ENCODE results near the gene RHD. TPM values are rescaled to one million over a fixed set of nuclear protein-coding genes. Genes with fewer than 3 reads are reported as not detected.
"Not testable (repeated sequence)": the region's sequence is repeated elsewhere in the genome, so short reads cannot be mapped to it uniquely, and the experiment has no call there.

Gene RHD
- total RNA-seq, result not detected

GRCh38 chr1:25272238-25272637 is at the start of gene RHD:
Gene RHD (plus strand): TSS chr1:25272509. CDS start chr1:25272548, 39 bp downstream.
- H3K36me3 ChIP-seq; H3K27me3 ChIP-seq (replicated peaks; ENCODE audit: insufficient read depth); H3K27ac ChIP-seq; DNase-seq (ENCODE audit: low spot score); H3K9me3 ChIP-seq; H3K4me1 ChIP-seq (replicated peaks); H3K4me3 ChIP-seq; intact Hi-C loops (cut with DNase I): not testable (repeated sequence)
- WGBS, result 91% methylated on average over 8 of the region's 8 CpGs

DNA sequence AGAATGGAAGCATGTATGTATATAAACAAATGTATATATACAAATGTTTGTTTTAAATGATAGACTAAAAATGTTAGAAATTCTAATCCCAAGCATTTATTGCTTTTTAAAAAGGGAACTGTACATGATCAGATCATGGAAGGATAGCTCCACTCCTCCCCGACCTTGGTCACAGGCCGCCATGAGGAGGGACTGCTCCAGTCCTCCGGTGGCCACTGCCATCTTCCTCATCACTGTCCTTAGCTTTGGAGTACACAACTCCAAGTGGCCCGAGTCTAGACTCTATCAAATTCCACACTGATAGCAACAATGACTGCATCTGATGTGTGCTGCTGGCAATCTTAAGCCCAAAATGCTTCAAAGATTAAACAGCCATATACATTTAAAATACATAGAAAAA is 49.7 kb upstream of the RHD start:
- 92% methylated on average over 4 of the region's 4 CpGs for WGBS

GRCh38 chr1:25223471-25223870 is 48.8 kb upstream of the RHD start:
- H3K4me3 ChIP-seq, result no peak overlapping the region
- no peak for TF ChIP-seq POLR2AphosphoS5 (IDR thresholded peaks at IDR 0.05)
- no peaks in the 10 kb centered on the region for H3K4me1 ChIP-seq (replicated peaks)
- H3K36me3 ChIP-seq, result peaks cover 15 to 28% of the 10 kb centered on the region in 2 donors
- 78% methylated on average over 3 of the region's 3 CpGs for WGBS
- H3K9me3 ChIP-seq, result no peaks in the 10 kb centered on the region
- no peak overlapping the region for H3K27ac ChIP-seq
- intact Hi-C loops (cut with DNase I), result no loop called here
- H3K27me3 ChIP-seq (replicated peaks; ENCODE audit: insufficient read depth), result no peaks in the 10 kb centered on the region
- DNase-seq (ENCODE audit: low spot score), result no peak

More for the DNA sequence above, 49.7 kb upstream of the RHD start:
- Histone ChIP-seq H3K9me3 (no peaks in the 10 kb centered on the region), H3K36me3 (peaks cover 12 to 28% of the 10 kb centered on the region in 2 donors), H3K27me3 (replicated peaks; ENCODE audit: insufficient read depth) (no peaks in the 10 kb centered on the region), H3K27ac (no peak overlapping the region), H3K4me1 (replicated peaks) (no peaks in the 10 kb centered on the region), H3K4me3 (no peak overlapping the region)
- intact Hi-C loops (cut with DNase I), result no loop called here
- no peak for DNase-seq (ENCODE audit: low spot score)
- no peak for TF ChIP-seq CTCF (IDR thresholded peaks at IDR 0.05)
- TF ChIP-seq POLR2AphosphoS5 (IDR thresholded peaks at IDR 0.05), result no peak
- TF ChIP-seq POLR2A (IDR thresholded peaks at IDR 0.05), result no peak

- Histone ChIP-seq H3K4me3 (peak within 1 kb of the TSS; percentile 62 to 70), H3K4me1 (replicated peaks) (peaks cover 6% of the 10 kb centered on the region), H3K27me3 (replicated peaks; ENCODE audit: insufficient read depth) (no peaks in the 10 kb centered on the region), H3K27ac (peak within 1 kb of the TSS; percentile 86), H3K36me3 (peaks cover 0 to 9% of the 10 kb centered on the region in 2 donors), H3K9me3 (no peaks in the 10 kb centered on the region)
- DNase-seq (ENCODE audit: low spot score), result peak; percentile 86
- TF ChIP-seq CTCF (IDR thresholded peaks at IDR 0.05) (peak in 1 of 4 experiments; percentile 9), POLR2A (IDR thresholded peaks at IDR 0.05) (peak; percentile 18), POLR2AphosphoS5 (IDR thresholded peaks at IDR 0.05) (peak; percentile 96)
- intact Hi-C loops (cut with DNase I), result no loop called here
- under 1% methylated on average over 54 of the region's 54 CpGs for WGBS
These were observed 40.1 kb upstream of the RHD start, which contains the start of gene SYF2 for GRCh38 chr1:25232027-25232865. Gene SYF2 (minus strand): TSS chr1:25232502. CDS start chr1:25232467, 35 bp downstream.

DNA sequence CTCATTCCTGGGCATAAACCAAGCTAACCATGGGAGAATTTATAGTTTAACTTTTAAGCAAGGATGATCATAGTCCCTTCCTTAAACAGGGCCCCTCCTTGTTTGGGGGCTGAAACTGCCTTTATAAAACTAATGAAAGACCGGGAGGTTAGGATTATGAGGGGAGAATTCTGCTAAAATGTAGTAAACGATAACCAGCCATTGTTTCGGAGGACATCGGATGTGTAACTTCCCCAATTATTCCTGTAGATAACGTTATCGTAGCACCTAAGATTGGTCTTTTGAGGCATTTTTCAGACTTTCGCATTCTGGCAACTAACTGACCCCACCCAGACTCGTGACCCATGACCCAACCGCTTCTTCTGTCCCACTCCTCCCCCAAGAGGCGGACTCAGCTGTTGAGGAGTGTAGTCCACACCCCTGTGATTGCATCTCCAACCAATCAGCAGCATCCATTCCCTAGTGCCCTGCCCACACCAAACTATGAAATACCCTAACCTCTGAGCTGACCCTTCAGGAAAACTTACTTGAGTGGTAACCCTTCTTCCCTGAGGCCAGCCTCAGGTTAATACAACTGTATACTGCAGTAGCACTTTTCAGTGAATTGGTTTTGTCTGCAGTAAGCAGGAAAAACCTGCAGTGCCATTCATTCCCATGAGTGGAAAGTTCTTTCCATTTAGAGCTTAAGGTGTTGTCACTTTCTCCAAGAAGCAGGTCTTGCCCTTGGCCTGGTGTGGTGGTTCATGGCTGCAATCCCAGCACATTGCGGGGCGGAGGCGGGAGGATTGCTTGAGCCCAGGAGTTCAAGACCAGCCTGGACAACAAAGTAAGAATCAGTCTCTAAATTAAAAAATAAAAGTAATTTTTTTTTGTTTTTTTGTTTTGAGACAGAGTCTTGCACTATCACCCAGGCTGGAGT is 39.2 kb upstream of the RHD start:
- Histone ChIP-seq H3K36me3 (peaks cover 0 to 7% of the 10 kb centered on the region in 2 donors), H3K4me1 (replicated peaks) (peaks cover 6% of the 10 kb centered on the region), H3K27ac (peak overlapping the region; percentile 86), H3K9me3 (no peaks in the 10 kb centered on the region), H3K27me3 (replicated peaks; ENCODE audit: insufficient read depth) (no peaks in the 10 kb centered on the region), H3K4me3 (peak overlapping the region; percentile 62 to 70)
- peak; percentile 53 for DNase-seq (ENCODE audit: low spot score)
- TF ChIP-seq CTCF (IDR thresholded peaks at IDR 0.05) (no peak), POLR2A (IDR thresholded peaks at IDR 0.05) (peak; percentile 14), POLR2AphosphoS5 (IDR thresholded peaks at IDR 0.05) (no peak)
- intact Hi-C loops (cut with DNase I), result no loop called here
- 23% methylated on average over 13 of the region's 13 CpGs for WGBS

DNA sequence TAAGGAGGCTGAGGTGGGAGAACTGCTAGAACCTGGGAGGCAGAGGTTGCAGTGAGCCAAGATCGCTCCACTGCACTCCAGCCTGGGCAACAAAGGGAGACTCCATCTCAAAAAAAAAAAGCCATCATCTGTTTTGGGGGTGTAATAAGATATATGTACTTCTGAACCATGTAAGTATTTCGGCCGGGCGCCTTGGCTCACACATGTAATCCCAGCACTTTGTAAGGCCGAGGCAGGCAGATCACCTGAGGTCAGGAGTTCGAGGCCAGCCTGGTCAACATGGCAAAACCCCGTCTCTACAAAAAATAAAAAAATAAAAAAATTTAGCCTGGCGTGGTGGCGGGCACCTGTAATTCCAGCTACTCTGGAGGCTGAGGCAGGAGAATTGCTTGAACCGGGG is 36.9 kb upstream of the RHD start:
- H3K36me3 ChIP-seq; H3K9me3 ChIP-seq; H3K27ac ChIP-seq; DNase-seq (ENCODE audit: low spot score); intact Hi-C loops (cut with DNase I); H3K27me3 ChIP-seq (replicated peaks; ENCODE audit: insufficient read depth); H3K4me3 ChIP-seq: not testable (repeated sequence)
- 95% methylated on average over 10 of the region's 10 CpGs for WGBS
- peaks cover 14% of the 10 kb centered on the region for H3K4me1 ChIP-seq (replicated peaks)

DNA sequence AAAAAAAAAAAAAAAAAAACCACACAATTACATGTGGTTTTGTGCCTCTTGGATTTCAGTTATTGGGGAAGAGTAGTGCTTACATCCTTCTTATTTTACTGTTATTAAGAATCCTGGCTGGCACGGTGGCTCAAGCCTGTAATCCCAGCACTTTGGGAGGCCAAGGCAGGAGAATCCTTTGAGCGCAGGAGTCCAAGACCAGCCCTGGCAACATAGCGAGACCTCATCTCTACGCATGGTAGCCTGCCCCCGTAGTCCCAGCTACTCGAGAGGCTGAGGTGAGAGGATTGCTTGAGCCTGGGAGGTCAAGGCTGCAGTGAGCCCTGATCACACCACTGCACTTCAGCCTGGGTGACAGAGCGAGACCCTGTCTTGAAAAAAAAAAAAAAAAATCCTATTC is 36.0 kb upstream of the RHD start:
- H3K27me3 ChIP-seq (replicated peaks; ENCODE audit: insufficient read depth); H3K9me3 ChIP-seq; intact Hi-C loops (cut with DNase I); DNase-seq (ENCODE audit: low spot score); H3K27ac ChIP-seq; H3K4me3 ChIP-seq; H3K36me3 ChIP-seq: not testable (repeated sequence)
- 93% methylated on average over 7 of the region's 7 CpGs for WGBS
- H3K4me1 ChIP-seq (replicated peaks), result peaks cover 19% of the 10 kb centered on the region
